ENCODE results near the gene GET3.

Gene GET3

DNA sequence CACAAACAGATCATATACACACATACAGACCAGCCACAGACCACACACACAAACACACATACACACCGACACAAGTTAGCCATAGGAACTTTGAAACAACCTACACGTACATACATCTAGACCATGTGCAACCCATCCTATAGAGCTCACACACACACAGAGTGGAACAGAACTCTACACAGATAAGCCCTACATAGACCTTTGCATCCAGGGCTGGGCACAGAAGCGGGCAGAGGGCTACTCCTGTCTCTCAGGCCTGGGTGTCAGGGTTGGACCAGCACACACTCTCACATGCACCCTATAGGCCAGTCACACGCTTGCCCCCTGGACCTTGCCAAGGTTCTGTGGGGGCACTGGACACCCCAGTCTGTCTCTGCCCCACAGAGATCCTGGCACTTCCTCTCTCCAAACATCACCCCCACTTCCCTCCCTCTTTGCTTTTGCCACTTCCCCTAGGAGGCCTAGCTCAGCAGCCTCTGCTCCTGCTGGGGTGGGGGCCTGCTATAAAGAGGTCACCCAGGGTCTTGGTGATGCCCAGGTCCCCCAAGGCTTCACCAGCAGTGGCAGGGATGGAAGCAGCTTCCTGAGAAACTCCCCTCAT is 48.2 kb downstream of the GET3 start:
- Mint-ChIP-seq H3K9me3 (no peaks in the 10 kb centered on the region), H3K27me3 (ENCODE audit: low read depth, poor library complexity) (no peaks in the 10 kb centered on the region), H3K4me1 (peaks cover 30% of the 10 kb centered on the region), H3K27ac (no peak overlapping the region), H3K4me3 (no peak overlapping the region), H3K36me3 (ENCODE audit: low read depth) (no peaks in the 10 kb centered on the region)
- TF ChIP-seq, protein P1, sequence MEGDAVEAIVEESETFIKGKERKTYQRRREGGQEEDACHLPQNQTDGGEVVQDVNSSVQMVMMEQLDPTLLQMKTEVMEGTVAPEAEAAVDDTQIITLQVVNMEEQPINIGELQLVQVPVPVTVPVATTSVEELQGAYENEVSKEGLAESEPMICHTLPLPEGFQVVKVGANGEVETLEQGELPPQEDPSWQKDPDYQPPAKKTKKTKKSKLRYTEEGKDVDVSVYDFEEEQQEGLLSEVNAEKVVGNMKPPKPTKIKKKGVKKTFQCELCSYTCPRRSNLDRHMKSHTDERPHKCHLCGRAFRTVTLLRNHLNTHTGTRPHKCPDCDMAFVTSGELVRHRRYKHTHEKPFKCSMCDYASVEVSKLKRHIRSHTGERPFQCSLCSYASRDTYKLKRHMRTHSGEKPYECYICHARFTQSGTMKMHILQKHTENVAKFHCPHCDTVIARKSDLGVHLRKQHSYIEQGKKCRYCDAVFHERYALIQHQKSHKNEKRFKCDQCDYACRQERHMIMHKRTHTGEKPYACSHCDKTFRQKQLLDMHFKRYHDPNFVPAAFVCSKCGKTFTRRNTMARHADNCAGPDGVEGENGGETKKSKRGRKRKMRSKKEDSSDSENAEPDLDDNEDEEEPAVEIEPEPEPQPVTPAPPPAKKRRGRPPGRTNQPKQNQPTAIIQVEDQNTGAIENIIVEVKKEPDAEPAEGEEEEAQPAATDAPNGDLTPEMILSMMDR (IDR thresholded peaks at IDR 0.05) = no peak
- DNase-seq = no peak

DNA sequence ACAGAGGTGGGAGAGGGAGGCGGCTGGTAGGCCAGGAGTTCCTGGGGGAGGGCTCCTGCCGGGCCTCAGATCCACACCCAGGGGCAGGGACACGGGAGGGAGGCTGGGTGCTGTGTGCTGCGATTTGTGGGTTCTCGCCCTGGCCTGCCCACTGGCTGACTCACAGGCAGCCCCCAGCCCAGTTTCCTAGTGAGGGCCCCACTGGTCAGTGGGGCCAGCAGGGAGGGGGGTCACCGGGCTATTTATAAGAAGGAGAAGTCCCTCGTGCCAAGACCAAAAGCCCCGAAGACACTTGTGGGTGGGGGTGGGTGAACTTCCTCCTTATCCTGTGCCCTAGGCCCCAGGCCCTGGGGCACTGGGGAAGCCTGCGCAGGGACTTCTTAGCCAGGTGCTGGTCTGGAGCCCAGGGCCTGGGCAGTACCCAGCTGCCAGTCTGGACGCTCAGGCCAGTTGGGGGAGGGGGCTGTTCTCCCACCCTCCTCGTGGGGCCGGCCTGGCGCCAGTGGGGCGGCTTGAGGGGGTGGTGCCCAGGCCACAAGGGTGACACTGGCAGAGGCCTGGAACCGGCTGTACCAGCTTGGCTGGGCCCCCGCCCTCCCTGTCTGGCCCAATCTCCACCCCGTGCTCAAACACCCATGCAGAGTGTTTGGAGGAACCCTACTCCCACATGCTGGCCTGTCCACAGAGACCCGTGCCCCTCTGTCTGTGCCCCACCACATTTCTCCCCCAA is 49.0 kb downstream of the GET3 start:
- Mint-ChIP-seq H3K4me3 (no peak overlapping the region), H3K36me3 (ENCODE audit: low read depth) (no peaks in the 10 kb centered on the region), H3K4me1 (peaks cover 36% of the 10 kb centered on the region), H3K9me3 (no peaks in the 10 kb centered on the region), H3K27ac (no peak overlapping the region), H3K27me3 (ENCODE audit: low read depth, poor library complexity) (peaks cover 4% of the 10 kb centered on the region)
- TF ChIP-seq, protein P1 (IDR thresholded peaks at IDR 0.05) = no peak
- no peak for DNase-seq

DNA sequence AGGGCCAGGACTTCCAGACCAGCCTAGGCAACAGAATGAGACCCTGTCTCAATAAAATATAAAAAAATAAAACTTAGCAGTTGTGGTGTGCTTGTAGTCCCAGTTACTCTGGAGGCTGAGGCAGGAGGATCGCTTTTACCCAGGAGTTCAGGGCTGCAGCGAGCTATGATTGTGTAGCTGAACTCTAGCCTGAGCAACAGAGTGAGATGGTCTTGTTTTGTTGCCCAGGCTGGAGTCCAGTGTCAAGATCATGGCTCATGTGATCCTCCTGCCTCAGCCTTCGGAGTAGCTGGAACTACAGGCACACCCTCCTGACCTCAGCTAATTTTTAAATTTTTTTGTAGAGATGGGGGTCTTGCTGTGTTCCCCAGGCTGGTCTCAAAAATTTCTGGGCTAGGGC is 49.7 kb downstream of the GET3 start:
- Mint-ChIP-seq H3K9me3 (no peaks in the 10 kb centered on the region), H3K4me3 (no peak overlapping the region), H3K36me3 (ENCODE audit: low read depth) (no peaks in the 10 kb centered on the region), H3K27me3 (ENCODE audit: low read depth, poor library complexity) (peaks cover 4% of the 10 kb centered on the region), H3K4me1 (peaks cover 36% of the 10 kb centered on the region), H3K27ac (no peak overlapping the region)
- DNase-seq = no peak
- TF ChIP-seq, protein P1 (IDR thresholded peaks at IDR 0.05) = no peak

DNA sequence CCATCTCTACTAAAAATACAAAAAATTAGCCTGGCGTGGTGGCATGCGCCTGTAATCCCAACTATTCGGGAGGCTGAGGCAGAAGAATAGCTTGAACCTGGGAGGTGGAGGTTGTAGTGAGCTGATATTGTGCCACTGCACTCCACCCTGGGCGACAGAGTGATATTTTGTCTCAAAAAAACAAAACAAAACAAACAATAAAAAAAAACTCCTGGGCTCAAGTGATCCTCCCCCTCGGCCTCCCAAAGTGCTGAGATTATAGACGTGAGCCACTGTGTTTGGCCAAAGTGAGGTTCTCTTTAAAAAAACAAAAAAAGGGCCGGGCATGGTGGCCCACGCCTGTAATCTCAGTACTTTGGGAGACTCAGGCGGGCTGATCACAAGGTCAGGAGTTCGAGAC is 50.2 kb downstream of the GET3 start:
- Mint-ChIP-seq H3K27ac (no peak overlapping the region), H3K36me3 (ENCODE audit: low read depth) (no peaks in the 10 kb centered on the region), H3K9me3 (no peaks in the 10 kb centered on the region), H3K4me1 (peaks cover 32% of the 10 kb centered on the region), H3K27me3 (ENCODE audit: low read depth, poor library complexity) (peaks cover 4% of the 10 kb centered on the region), H3K4me3 (no peak overlapping the region)
- no peak for DNase-seq
- TF ChIP-seq, protein P1 (IDR thresholded peaks at IDR 0.05) = no peak

DNA sequence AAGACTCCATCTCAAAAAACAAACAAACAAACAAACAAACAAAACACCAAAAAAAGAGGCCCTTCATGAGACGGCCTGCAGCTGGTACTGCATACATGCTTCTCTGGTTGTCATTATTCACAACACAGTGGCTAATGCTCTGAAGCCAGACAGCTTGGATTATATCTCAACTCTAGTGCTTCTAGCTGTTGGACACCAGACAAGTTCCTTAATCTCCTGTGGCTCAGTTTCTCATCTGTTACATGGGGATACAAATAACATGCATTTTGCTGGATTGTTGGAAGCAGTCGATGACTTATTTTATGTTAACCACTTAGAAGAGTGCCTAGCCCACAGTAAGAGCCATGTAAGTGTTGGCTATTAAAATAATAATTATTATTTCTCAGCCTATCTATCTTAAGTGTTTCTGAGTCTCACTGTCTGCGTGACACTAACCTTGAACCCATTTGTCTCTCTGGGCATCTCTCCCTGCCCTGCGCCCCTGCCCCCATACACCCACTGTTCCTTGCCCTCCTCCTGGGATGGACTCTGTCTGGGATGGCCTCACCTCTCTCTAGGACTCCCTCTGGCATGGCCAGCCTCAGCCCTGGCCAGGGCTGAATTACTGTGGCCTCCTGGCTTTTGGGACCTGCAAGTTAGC is 50.9 kb downstream of the GET3 start:
- Mint-ChIP-seq H3K27me3 (ENCODE audit: low read depth, poor library complexity) (peaks cover 4% of the 10 kb centered on the region), H3K9me3 (no peaks in the 10 kb centered on the region), H3K36me3 (ENCODE audit: low read depth) (no peaks in the 10 kb centered on the region), H3K4me3 (peak overlapping the region; percentile 81), H3K27ac (peak overlapping the region; percentile 67), H3K4me1 (peaks cover 37% of the 10 kb centered on the region)
- TF ChIP-seq, protein P1 (IDR thresholded peaks at IDR 0.05) = no peak
- no peak for DNase-seq

Data from nephron progenitor cell (in vitro differentiated cells).